GM12878 (cell line): Measurements from ENCODE around the gene MATN3. TPM values are rescaled to one million over a fixed set of nuclear protein-coding genes. Genes with fewer than 3 reads are reported as not detected.

Experiments used
- polyA plus RNA-seq, 11 experiments: library from polyadenylated mRNA; depleted of rRNA in 4 of 11; unstranded in 6 of 11; stranded (reverse) in 5 of 11; fragments of >200 nt; fragmentation: Nextera tagmentation in 4 of 11; fragmentation: Illumina TruSeq in 1 of 11; extraction: Ambion mirVana in 4 of 11; extraction: Trizol in 1 of 11; gene quantifications; 1 replicate in 1 of 11; 2 replicates in 10 of 11; pipeline versions ENCODE4 v1.2.1 to v1.2.3, GENCODE V29; 2011 to 2016; ENCODE audit warnings: inconsistent platforms in 2 of 11, missing spikeins in 2 of 11, low read depth in 1 of 11
- total RNA-seq, 4 experiments: library from RNA; depleted of rRNA in 3 of 4; stranded (reverse); fragments of >200 nt in 3 of 4; fragmentation: Illumina TruSeq in 1 of 4; extraction: Trizol in 1 of 4; gene quantifications; 2 replicates each; pipeline versions ENCODE4 v1.2.1 to v1.2.3, GENCODE V29; 2013 to 2021

Gene MATN3
- total and polyA plus RNA-seq, 10 of the 15 experiments (the other 5 are each of a cell fraction or from before 2014, with no cell fraction given) = 0.09 TPM; not detected in 9

Other genes starting within 250 kb of the MATN3 start
- gene TTC32, start 110.7 kb downstream of the MATN3 start, total RNA-seq (2014; rRNA removed) = 11.1 and 13.2 TPM in 2 replicates
- 17.2 and 17.7 TPM in 2 replicates for gene TTC32, start 110.7 kb downstream of the MATN3 start, total RNA-seq (2014; rRNA removed; fragmentation: Illumina TruSeq; extraction: Trizol)
- gene TTC32, start 110.7 kb downstream of the MATN3 start, total RNA-seq (2021) = 14.3 and 14.6 TPM in 2 replicates
- 25.2 and 32.8 TPM in 2 replicates for gene TTC32, start 110.7 kb downstream of the MATN3 start, polyA plus RNA-seq (2011; rRNA removed)
- 13.3 and 17.1 TPM in 2 replicates for gene TTC32, start 110.7 kb downstream of the MATN3 start, polyA plus RNA-seq (2014; fragmentation: Illumina TruSeq; extraction: Trizol)
- gene TTC32, start 110.7 kb downstream of the MATN3 start, polyA plus RNA-seq (2014; fragmentation: Nextera tagmentation; extraction: Ambion mirVana) = 10 to 100 TPM; 21.6 to 25.3 TPM
- gene TTC32, start 110.7 kb downstream of the MATN3 start, polyA plus RNA-seq (2014; rRNA removed) = 15.6 and 16.0 TPM in 2 replicates
- 10 to 100 TPM; 28.2 to 30.0 TPM for gene TTC32, start 110.7 kb downstream of the MATN3 start, polyA plus RNA-seq (2016; fragmentation: Nextera tagmentation; extraction: Ambion mirVana)
- 7.3 and 8.1 TPM in 2 replicates for gene WDR35, start 22.6 kb downstream of the MATN3 start, total RNA-seq (2014; rRNA removed)
- 8.5 and 9.0 TPM in 2 replicates for gene WDR35, start 22.6 kb downstream of the MATN3 start, total RNA-seq (2014; rRNA removed; fragmentation: Illumina TruSeq; extraction: Trizol)
- 6.9 and 7.1 TPM in 2 replicates for gene WDR35, start 22.6 kb downstream of the MATN3 start, total RNA-seq (2021)
- gene WDR35, start 22.6 kb downstream of the MATN3 start, polyA plus RNA-seq (2011; rRNA removed) = 9.3 and 14.7 TPM in 2 replicates
- 6.4 and 8.2 TPM in 2 replicates for gene WDR35, start 22.6 kb downstream of the MATN3 start, polyA plus RNA-seq (2014; fragmentation: Illumina TruSeq; extraction: Trizol)
- 1 to 10 TPM; 3.0 to 3.2 TPM for gene WDR35, start 22.6 kb downstream of the MATN3 start, polyA plus RNA-seq (2014; fragmentation: Nextera tagmentation; extraction: Ambion mirVana)
- 4.6 and 5.4 TPM in 2 replicates for gene WDR35, start 22.6 kb downstream of the MATN3 start, polyA plus RNA-seq (2014; rRNA removed)
- 1 to 10 TPM; 3.9 to 6.1 TPM for gene WDR35, start 22.6 kb downstream of the MATN3 start, polyA plus RNA-seq (2016; fragmentation: Nextera tagmentation; extraction: Ambion mirVana)
- 17.8 and 21.2 TPM in 2 replicates for gene LAPTM4A, start 39.0 kb upstream of the MATN3 start, total RNA-seq (2014; rRNA removed)
- gene LAPTM4A, start 39.0 kb upstream of the MATN3 start, total RNA-seq (2014; rRNA removed; fragmentation: Illumina TruSeq; extraction: Trizol) = 23.9 and 25.6 TPM in 2 replicates
- 26.9 and 27.2 TPM in 2 replicates for gene LAPTM4A, start 39.0 kb upstream of the MATN3 start, total RNA-seq (2021)
- 107 and 126 TPM in 2 replicates for gene LAPTM4A, start 39.0 kb upstream of the MATN3 start, polyA plus RNA-seq (2011; rRNA removed)
- gene LAPTM4A, start 39.0 kb upstream of the MATN3 start, polyA plus RNA-seq (2014; fragmentation: Illumina TruSeq; extraction: Trizol) = 38.5 and 52.1 TPM in 2 replicates
- 10 to 100 TPM; 77.2 to 87.8 TPM for gene LAPTM4A, start 39.0 kb upstream of the MATN3 start, polyA plus RNA-seq (2014; fragmentation: Nextera tagmentation; extraction: Ambion mirVana)
- gene LAPTM4A, start 39.0 kb upstream of the MATN3 start, polyA plus RNA-seq (2014; rRNA removed) = 22.8 and 24.7 TPM in 2 replicates
- 10 to 100 TPM; 53.1 to 62.2 TPM for gene LAPTM4A, start 39.0 kb upstream of the MATN3 start, polyA plus RNA-seq (2016; fragmentation: Nextera tagmentation; extraction: Ambion mirVana)
- 25.8 and 26.6 TPM in 2 replicates for gene SDC1, start 212.5 kb upstream of the MATN3 start, total RNA-seq (2014; rRNA removed)
- 9.6 and 12.4 TPM in 2 replicates for gene SDC1, start 212.5 kb upstream of the MATN3 start, total RNA-seq (2014; rRNA removed; fragmentation: Illumina TruSeq; extraction: Trizol)
- gene SDC1, start 212.5 kb upstream of the MATN3 start, total RNA-seq (2021) = 31.0 and 33.1 TPM in 2 replicates
- gene SDC1, start 212.5 kb upstream of the MATN3 start, polyA plus RNA-seq (2011; rRNA removed) = 13.3 and 21.5 TPM in 2 replicates
- 4.4 and 7.0 TPM in 2 replicates for gene SDC1, start 212.5 kb upstream of the MATN3 start, polyA plus RNA-seq (2014; fragmentation: Illumina TruSeq; extraction: Trizol)
- gene SDC1, start 212.5 kb upstream of the MATN3 start, polyA plus RNA-seq (2014; fragmentation: Nextera tagmentation; extraction: Ambion mirVana) = 1 to 10 TPM in 1 of 2 experiments, under 1 TPM in 1; 0.85 to 2.2 TPM
- 24.4 and 25.9 TPM in 2 replicates for gene SDC1, start 212.5 kb upstream of the MATN3 start, polyA plus RNA-seq (2014; rRNA removed)
- gene SDC1, start 212.5 kb upstream of the MATN3 start, polyA plus RNA-seq (2016; fragmentation: Nextera tagmentation; extraction: Ambion mirVana) = 10 to 100 TPM; 33.8 to 36.8 TPM